Body of pancreas (tissue), 4 donors: ENCODE data around the gene SUGCT.

ENCODE experiments used
- POLR2A ChIP-seq, 3 donors: fragments of 450-650 bp; IDR thresholded peaks; one replicate each; pipeline ENCODE4 v1.6.1; 2016; ENCODE audit warnings: antibody characterized with exemption in 3 of 3, mild to moderate bottlenecking in 2 of 3
- TF ChIP-seq, protein P1 (sequence below), 7 experiments: fragments of 450-650 bp in 4 of 7; fragments of 200-600 bp in 3 of 7; sonication (generic) in 3 of 7; IDR thresholded peaks; one replicate each; pipeline ENCODE4 v1.5.1; 2016 to 2019; ENCODE audit warnings: antibody characterized with exemption in 7 of 7

DNA sequence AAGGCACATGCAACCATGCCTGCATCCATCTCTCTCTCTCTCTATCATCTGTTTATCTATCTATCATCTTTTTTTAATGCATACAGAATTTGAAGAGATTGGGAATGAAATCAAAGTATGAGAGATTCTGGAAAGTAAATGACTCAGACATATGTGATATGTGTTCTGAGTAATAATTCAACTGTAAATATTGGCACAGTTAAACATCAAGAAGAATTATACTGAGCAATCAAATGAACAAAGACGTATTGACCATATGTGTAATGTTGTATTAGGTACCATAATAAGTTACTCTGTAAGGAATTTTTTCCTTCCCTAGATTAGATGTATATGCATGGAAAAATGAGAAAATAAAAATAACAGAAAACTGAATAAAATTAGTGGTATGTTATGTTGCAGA is 108.3 kb downstream of the SUGCT start:
- TF ChIP-seq, protein P1, sequence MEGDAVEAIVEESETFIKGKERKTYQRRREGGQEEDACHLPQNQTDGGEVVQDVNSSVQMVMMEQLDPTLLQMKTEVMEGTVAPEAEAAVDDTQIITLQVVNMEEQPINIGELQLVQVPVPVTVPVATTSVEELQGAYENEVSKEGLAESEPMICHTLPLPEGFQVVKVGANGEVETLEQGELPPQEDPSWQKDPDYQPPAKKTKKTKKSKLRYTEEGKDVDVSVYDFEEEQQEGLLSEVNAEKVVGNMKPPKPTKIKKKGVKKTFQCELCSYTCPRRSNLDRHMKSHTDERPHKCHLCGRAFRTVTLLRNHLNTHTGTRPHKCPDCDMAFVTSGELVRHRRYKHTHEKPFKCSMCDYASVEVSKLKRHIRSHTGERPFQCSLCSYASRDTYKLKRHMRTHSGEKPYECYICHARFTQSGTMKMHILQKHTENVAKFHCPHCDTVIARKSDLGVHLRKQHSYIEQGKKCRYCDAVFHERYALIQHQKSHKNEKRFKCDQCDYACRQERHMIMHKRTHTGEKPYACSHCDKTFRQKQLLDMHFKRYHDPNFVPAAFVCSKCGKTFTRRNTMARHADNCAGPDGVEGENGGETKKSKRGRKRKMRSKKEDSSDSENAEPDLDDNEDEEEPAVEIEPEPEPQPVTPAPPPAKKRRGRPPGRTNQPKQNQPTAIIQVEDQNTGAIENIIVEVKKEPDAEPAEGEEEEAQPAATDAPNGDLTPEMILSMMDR (IDR thresholded peaks at IDR 0.05) = no peak
- TF ChIP-seq POLR2A (IDR thresholded peaks at IDR 0.05) = no peak
